OCI-LY3 (cell line): ENCODE measurements around the gene BCL11B.

Experiments
- H2AFZ ChIP-seq: fragments of 200-600, 300-600 bp; shearing (Covaris generic); 2 replicates; pipeline ENCODE4 v1.6.0; 2014; ENCODE audit warnings: antibody characterized with exemption, low read depth, low read length
- H3K27ac ChIP-seq: fragments of 200-600, 300-600 bp; sonication (generic); 2 replicates; pipeline ENCODE4 v1.5.1; 2014; ENCODE audit warnings: mild to moderate bottlenecking, low read length, moderate library complexity, mixed read lengths
- H3K27me3 ChIP-seq: fragments of 200-600, 300-600 bp; sonication (generic); 2 replicates; pipeline ENCODE4 v1.6.1; 2014; ENCODE audit warnings: low read depth, low read length, mixed read lengths
- H3K36me3 ChIP-seq: fragments of 200-600, 300-600 bp; sonication (generic); replicated peaks from 2 replicates; pipeline ENCODE3; 2014; ENCODE audit warnings: low read depth, low read length, mixed read lengths
- H3K4me1 ChIP-seq: fragments of 300-600, 200-600 bp; sonication (generic); 2 replicates; pipeline ENCODE4 v1.6.1; 2014; ENCODE audit warnings: low read length, mixed read lengths
- H3K4me2 ChIP-seq: fragments of 200-600, 300-600 bp; sonication (generic); 2 replicates; pipeline ENCODE4 v1.6.1; 2014; ENCODE audit warnings: low read length, mixed read lengths
- H3K4me3 ChIP-seq: fragments of 300-600, 200-600 bp; sonication (generic); 2 replicates; pipeline ENCODE4 v1.5.1; 2014; ENCODE audit warnings: antibody characterized with exemption, mild to moderate bottlenecking, low read length, moderate library complexity
- H3K79me2 ChIP-seq: fragments of 300-600, 200-600 bp; shearing (Covaris generic); 2 replicates; pipeline ENCODE4 v1.6.1; 2014; ENCODE audit warnings: mild to moderate bottlenecking, low read length, mixed read lengths
- H3K9ac ChIP-seq: fragments of 300-600, 200-600 bp; shearing (Covaris generic); 2 replicates; pipeline ENCODE4 v1.6.0; 2014; ENCODE audit warnings: mild to moderate bottlenecking, low read length, moderate library complexity
- H3K9me3 ChIP-seq: fragments of 200-600, 300-600 bp; shearing (Covaris generic); 2 replicates; pipeline ENCODE4 v1.6.1; 2014; ENCODE audit warnings: low read length, mixed read lengths; ENCODE audit not compliant: insufficient read depth
- H4K20me1 ChIP-seq: fragments of 200-600, 300-600 bp; sonication (generic); 2 replicates; pipeline ENCODE4 v1.6.1; 2016; ENCODE audit warnings: low read length, mixed read lengths; ENCODE audit not compliant: insufficient read depth
- EZH2phosphoT487 ChIP-seq: fragments of 200-600 bp; shearing (Covaris generic); IDR thresholded peaks from 2 replicates; pipeline ENCODE4 v1.6.1; 2018; ENCODE audit warnings: antibody characterized with exemption, mixed run types, low read depth
- TF ChIP-seq, protein P1 (sequence below): fragments of 200-600, 300-600 bp; sonication (generic); IDR thresholded peaks from 2 replicates; pipeline ENCODE4 v1.5.1; 2014; ENCODE audit warnings: antibody characterized with exemption, low read length, low read depth

Gene BCL11B

DNA sequence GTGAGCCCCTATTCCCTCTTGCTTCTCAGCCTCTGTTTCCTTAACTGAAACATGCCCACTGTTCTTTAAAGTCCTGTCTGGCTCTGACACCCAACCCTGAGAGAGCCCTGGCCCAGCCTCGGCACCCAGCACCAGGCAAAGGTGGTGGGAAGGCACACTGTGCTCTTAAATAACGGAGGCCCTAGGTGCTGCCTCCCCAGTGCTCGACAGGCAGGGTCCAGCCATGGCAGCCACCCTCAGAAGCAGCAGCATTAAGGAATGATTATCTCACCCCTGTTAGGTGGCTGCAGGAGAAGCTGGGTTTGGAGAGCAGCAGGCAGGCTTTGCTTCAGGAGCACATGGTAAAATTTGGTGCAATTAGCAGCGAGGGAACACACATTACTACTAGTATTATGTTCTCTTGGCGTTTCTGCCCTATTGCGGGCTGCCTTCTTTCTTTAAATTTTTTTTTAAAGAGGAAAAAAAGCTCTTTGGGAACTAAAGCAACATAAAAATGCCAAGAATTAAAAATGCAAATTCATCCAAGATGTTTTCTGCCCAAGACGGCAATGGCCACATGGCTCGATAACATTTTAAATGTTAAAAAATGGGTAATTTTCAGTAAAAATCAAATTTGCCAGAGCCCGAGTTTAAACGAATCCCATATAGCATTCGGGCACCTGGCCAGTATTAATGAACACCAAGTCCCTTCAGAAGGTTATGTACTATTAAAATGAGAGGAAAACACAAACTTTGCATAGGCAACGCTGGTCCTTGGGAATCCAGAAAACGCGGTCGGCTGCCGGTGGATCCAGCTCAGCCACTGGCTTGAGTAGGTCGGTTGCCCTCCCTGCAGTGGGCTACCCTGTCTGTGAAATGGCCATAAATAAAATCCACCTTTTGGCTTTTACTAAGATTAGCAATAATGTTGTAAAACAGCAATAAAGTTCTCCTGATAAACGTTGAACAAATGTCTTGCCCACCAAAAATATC lies 152.2 kb downstream of the BCL11B start:
- Histone ChIP-seq H4K20me1 (no peaks in the 10 kb centered on the region), H3K27me3 (peaks cover 9% of the 10 kb centered on the region; the same call in 1 of the 2 replicates), H3K9me3 (no peaks in the 10 kb centered on the region), H3K79me2 (no peaks in the 10 kb centered on the region), H2AFZ (no peak overlapping the region), H3K9ac (no peak overlapping the region), H3K27ac (no peak overlapping the region), H3K4me2 (no peak overlapping the region), H3K4me3 (no peak overlapping the region), H3K36me3 (no peaks in the 10 kb centered on the region), H3K4me1 (no peaks in the 10 kb centered on the region)
- no peak for TF ChIP-seq EZH2phosphoT487
- TF ChIP-seq, protein P1, sequence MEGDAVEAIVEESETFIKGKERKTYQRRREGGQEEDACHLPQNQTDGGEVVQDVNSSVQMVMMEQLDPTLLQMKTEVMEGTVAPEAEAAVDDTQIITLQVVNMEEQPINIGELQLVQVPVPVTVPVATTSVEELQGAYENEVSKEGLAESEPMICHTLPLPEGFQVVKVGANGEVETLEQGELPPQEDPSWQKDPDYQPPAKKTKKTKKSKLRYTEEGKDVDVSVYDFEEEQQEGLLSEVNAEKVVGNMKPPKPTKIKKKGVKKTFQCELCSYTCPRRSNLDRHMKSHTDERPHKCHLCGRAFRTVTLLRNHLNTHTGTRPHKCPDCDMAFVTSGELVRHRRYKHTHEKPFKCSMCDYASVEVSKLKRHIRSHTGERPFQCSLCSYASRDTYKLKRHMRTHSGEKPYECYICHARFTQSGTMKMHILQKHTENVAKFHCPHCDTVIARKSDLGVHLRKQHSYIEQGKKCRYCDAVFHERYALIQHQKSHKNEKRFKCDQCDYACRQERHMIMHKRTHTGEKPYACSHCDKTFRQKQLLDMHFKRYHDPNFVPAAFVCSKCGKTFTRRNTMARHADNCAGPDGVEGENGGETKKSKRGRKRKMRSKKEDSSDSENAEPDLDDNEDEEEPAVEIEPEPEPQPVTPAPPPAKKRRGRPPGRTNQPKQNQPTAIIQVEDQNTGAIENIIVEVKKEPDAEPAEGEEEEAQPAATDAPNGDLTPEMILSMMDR: no peak
